HG03060 (cell line): ENCODE data around the gene PNN.
A peak's percentile ranks its signal among the peaks of the same experiment; 100 is the strongest.
"Not testable (repeated sequence)": the region's sequence is repeated elsewhere in the genome, so short reads cannot be mapped to it uniquely, and the experiment has no call there.

Experiments
- ATAC-seq: cut with Tn5 transposase; IDR thresholded peaks from one replicate; pipeline ENCODE4 v1.9.1; 2021; ENCODE audit warnings: low read depth, moderate number of reproducible peaks; ENCODE audit not compliant: unreplicated experiment

The PNN gene

GRCh38 chr14:39174560-39175444 lies at the start of gene PNN:
TSS of gene PNN (plus strand) at chr14:39175254. CDS start at chr14:39175280, 26 bp downstream.
- ATAC-seq, result peak; percentile 91

GRCh38 chr14:39137835-39138234 lies 37.2 kb upstream of the PNN start:
- ATAC-seq, result not testable (repeated sequence)

- no peak for ATAC-seq
Observed at GRCh38 chr14:39138440-39138839, 36.6 kb upstream of the PNN start.

- no peak for ATAC-seq
Observed at GRCh38 chr14:39140170-39140569, 34.9 kb upstream of the PNN start.

GRCh38 chr14:39141623-39142022 lies 33.4 kb upstream of the PNN start:
- not testable (repeated sequence) for ATAC-seq

- ATAC-seq, result not testable (repeated sequence)
Observed at GRCh38 chr14:39143226-39143625, 31.8 kb upstream of the PNN start.

- no peak for ATAC-seq
Observed at GRCh38 chr14:39145266-39145966, 29.6 kb upstream of the PNN start.

GRCh38 chr14:39154594-39155189 lies 20.4 kb upstream of the PNN start:
- no peak for ATAC-seq

- no peak for ATAC-seq
Observed at GRCh38 chr14:39157491-39157890, 17.6 kb upstream of the PNN start.

- no peak for ATAC-seq
Observed at GRCh38 chr14:39158222-39158858, 16.7 kb upstream of the PNN start.

- ATAC-seq, result no peak
Observed at GRCh38 chr14:39160494-39160893, 14.6 kb upstream of the PNN start.

GRCh38 chr14:39167797-39168320 lies 7.2 kb upstream of the PNN start:
- ATAC-seq, result not testable (repeated sequence)

- no peak for ATAC-seq
Observed at GRCh38 chr14:39168591-39168990, 6.5 kb upstream of the PNN start.

- ATAC-seq, result no peak
Observed at GRCh38 chr14:39169541-39169900, 5.5 kb upstream of the PNN start.

GRCh38 chr14:39173198-39173597 lies 1.9 kb upstream of the PNN start:
- no peak for ATAC-seq

GRCh38 chr14:39175445-39176262 lies 600 bp downstream of the PNN start:
- ATAC-seq, result no peak

- no peak for ATAC-seq
Observed at GRCh38 chr14:39176263-39177167, 1.5 kb downstream of the PNN start.

- ATAC-seq, result no peak
Observed at GRCh38 chr14:39177168-39177545, 2.1 kb downstream of the PNN start.

GRCh38 chr14:39179042-39179441 lies 4.0 kb downstream of the PNN start:
- no peak for ATAC-seq
